Measurements from ENCODE around the gene PLAC1.

The PLAC1 gene

DNA sequence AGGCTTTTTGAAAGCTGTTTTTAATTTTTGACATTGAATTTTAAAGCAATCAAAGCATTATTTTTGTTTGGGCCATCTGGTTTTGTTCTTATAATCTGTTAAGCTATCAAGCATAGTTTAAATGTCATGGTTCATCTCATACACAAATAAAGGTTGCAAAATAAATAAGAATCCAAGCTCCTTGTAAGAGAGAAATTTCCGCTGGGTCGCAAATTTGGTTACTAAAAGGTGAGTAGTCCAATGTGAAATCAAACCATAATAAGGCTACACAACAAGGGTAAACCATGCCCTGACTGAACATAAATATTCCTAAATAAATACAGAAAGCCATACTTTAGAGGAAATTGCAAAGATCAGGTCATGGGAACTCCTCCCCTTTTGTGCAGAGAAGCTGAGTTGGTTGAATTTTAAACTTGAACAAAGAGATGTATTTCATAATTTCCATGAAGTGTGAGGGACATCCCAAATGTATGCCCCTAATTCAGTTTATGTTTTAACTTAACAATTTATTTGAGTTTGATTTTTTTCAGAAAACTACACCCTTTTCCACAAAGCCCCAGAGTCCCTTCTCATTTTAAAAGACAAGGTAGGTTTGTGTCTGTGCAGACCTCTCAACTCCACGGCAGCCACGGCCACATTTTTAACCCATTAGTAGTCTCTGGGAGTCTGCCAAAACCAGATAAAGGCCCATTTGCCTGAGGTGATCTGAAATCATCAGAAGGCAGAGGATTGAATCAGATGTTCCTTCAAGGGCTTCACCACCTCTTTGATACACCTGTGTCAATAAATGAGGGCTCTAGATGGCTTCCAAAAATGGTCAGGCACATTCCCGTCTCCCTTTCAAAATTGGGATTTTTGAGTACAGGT lies 85.2 kb downstream of the PLAC1 start:
- no peak for TF ChIP-seq EGR1 (IDR thresholded peaks at IDR 0.05)
- TF ChIP-seq, protein P1, sequence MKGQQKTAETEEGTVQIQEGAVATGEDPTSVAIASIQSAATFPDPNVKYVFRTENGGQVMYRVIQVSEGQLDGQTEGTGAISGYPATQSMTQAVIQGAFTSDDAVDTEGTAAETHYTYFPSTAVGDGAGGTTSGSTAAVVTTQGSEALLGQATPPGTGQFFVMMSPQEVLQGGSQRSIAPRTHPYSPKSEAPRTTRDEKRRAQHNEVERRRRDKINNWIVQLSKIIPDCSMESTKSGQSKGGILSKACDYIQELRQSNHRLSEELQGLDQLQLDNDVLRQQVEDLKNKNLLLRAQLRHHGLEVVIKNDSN (IDR thresholded peaks at IDR 0.05) = no peak
- no peak for TF ChIP-seq NFIC (IDR thresholded peaks at IDR 0.05)
- no peak for TF ChIP-seq RAD21 (IDR thresholded peaks at IDR 0.05; ENCODE audit: low read depth)
- no peak for TF ChIP-seq EP300 (IDR thresholded peaks at IDR 0.05; ENCODE audit: borderline replicate concordance)
- TF ChIP-seq YY1 (IDR thresholded peaks at IDR 0.05; ENCODE audit: low read depth) = no peak
- no peak for TF ChIP-seq TCF12 (IDR thresholded peaks at IDR 0.05; ENCODE audit: low read depth)
- TF ChIP-seq, protein P2, sequence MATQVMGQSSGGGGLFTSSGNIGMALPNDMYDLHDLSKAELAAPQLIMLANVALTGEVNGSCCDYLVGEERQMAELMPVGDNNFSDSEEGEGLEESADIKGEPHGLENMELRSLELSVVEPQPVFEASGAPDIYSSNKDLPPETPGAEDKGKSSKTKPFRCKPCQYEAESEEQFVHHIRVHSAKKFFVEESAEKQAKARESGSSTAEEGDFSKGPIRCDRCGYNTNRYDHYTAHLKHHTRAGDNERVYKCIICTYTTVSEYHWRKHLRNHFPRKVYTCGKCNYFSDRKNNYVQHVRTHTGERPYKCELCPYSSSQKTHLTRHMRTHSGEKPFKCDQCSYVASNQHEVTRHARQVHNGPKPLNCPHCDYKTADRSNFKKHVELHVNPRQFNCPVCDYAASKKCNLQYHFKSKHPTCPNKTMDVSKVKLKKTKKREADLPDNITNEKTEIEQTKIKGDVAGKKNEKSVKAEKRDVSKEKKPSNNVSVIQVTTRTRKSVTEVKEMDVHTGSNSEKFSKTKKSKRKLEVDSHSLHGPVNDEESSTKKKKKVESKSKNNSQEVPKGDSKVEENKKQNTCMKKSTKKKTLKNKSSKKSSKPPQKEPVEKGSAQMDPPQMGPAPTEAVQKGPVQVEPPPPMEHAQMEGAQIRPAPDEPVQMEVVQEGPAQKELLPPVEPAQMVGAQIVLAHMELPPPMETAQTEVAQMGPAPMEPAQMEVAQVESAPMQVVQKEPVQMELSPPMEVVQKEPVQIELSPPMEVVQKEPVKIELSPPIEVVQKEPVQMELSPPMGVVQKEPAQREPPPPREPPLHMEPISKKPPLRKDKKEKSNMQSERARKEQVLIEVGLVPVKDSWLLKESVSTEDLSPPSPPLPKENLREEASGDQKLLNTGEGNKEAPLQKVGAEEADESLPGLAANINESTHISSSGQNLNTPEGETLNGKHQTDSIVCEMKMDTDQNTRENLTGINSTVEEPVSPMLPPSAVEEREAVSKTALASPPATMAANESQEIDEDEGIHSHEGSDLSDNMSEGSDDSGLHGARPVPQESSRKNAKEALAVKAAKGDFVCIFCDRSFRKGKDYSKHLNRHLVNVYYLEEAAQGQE (IDR thresholded peaks at IDR 0.05; ENCODE audit: low read depth) = no peak
- no peak for TF ChIP-seq CEBPB (IDR thresholded peaks at IDR 0.05)
- no peak for TF ChIP-seq CREB1 (IDR thresholded peaks at IDR 0.05; ENCODE audit: low read depth)
- no peak for TF ChIP-seq TAF1 (IDR thresholded peaks at IDR 0.05; ENCODE audit: low read depth)
- TF ChIP-seq, protein P3, sequence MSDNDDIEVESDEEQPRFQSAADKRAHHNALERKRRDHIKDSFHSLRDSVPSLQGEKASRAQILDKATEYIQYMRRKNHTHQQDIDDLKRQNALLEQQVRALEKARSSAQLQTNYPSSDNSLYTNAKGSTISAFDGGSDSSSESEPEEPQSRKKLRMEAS (IDR thresholded peaks at IDR 0.05) = no peak

DNA sequence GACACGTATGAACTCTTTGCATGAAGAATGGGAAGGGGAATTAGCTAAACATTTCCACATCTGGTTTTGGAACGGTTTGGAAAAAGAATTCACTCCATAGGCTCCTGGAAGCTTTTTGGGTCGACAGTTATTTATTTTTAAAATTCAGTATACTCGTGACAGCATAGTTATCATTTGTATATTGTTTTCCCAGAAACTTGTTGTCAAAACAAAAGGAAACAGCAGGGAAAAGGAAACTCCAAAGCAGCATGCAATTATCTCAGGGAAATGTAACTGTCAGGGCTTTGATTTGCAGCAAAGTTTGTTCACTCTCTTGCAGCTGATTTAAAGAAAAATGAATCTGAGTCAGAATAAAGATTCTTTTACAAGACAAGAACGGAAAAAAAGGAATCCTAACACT lies 86.5 kb downstream of the PLAC1 start:
- TF ChIP-seq TEAD4 (IDR thresholded peaks at IDR 0.05) (no peak), CREB1 (IDR thresholded peaks at IDR 0.05; ENCODE audit: low read depth) (no peak), NFIC (IDR thresholded peaks at IDR 0.05) (no peak), YY1 (IDR thresholded peaks at IDR 0.05; ENCODE audit: low read depth) (no peak), TCF12 (IDR thresholded peaks at IDR 0.05; ENCODE audit: low read depth) (no peak), FOXM1 (IDR thresholded peaks at IDR 0.05; ENCODE audit: borderline replicate concordance, low read depth) (no peak), TAF1 (IDR thresholded peaks at IDR 0.05; ENCODE audit: low read depth) (no peak), EP300 (IDR thresholded peaks at IDR 0.05; ENCODE audit: borderline replicate concordance) (no peak), ZBTB7A (IDR thresholded peaks at IDR 0.05; ENCODE audit: low read depth) (no peak), EGR1 (IDR thresholded peaks at IDR 0.05) (no peak), RAD21 (IDR thresholded peaks at IDR 0.05; ENCODE audit: low read depth) (no peak), CEBPB (IDR thresholded peaks at IDR 0.05) (no peak)
- TF ChIP-seq, protein P1 (IDR thresholded peaks at IDR 0.05) = no peak
- TF ChIP-seq, protein P3 (IDR thresholded peaks at IDR 0.05) = no peak
- TF ChIP-seq, protein P2 (IDR thresholded peaks at IDR 0.05; ENCODE audit: low read depth) = no peak

DNA sequence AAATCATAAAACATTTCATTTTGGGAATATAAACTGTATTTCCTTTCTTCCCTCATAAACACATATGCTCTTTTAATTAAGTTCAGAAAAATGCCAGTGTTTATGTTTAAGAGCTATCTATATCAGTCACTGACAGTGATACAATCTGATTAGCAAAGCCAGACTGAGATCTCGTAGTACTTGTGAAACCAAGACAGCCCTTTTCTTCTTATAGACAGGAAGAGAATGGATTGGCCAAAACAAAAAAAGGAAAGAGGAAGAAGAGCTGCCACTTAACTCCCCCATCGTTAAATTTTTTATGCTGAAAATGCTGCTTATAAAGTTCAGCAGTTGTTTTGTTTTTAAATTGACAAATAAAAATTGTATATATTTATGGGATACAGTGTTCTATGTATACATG lies 87.4 kb downstream of the PLAC1 start:
- no peak for TF ChIP-seq ZBTB7A (IDR thresholded peaks at IDR 0.05; ENCODE audit: low read depth)
- no peak for TF ChIP-seq FOXM1 (IDR thresholded peaks at IDR 0.05; ENCODE audit: borderline replicate concordance, low read depth)
- no peak for TF ChIP-seq CEBPB (IDR thresholded peaks at IDR 0.05)
- TF ChIP-seq EP300 (IDR thresholded peaks at IDR 0.05; ENCODE audit: borderline replicate concordance) = no peak
- no peak for TF ChIP-seq YY1 (IDR thresholded peaks at IDR 0.05; ENCODE audit: low read depth)
- TF ChIP-seq RAD21 (IDR thresholded peaks at IDR 0.05; ENCODE audit: low read depth) = no peak
- no peak for TF ChIP-seq TEAD4 (IDR thresholded peaks at IDR 0.05)
- no peak for TF ChIP-seq TAF1 (IDR thresholded peaks at IDR 0.05; ENCODE audit: low read depth)
- TF ChIP-seq NFIC (IDR thresholded peaks at IDR 0.05) = no peak
- TF ChIP-seq CREB1 (IDR thresholded peaks at IDR 0.05; ENCODE audit: low read depth) = no peak
- TF ChIP-seq, protein P3 (IDR thresholded peaks at IDR 0.05) = no peak
- TF ChIP-seq, protein P2 (IDR thresholded peaks at IDR 0.05; ENCODE audit: low read depth) = no peak

DNA sequence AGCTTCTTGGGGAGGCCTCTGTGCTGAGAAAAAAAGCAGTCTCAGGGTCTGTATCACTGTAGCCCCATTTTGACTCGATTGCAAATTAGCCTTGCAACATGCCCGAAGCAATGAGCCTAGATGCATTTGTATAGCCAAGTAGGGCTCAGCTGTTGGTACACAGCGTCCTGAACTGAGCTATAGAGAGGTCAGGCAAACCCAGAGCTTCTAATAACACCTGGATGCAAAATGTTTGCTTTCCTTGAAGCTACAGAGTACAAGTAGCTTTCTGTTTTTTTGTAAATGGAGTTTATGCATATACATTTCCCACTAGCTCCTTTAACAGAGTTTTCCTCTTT lies 87.8 kb downstream of the PLAC1 start:
- TF ChIP-seq CREB1 (IDR thresholded peaks at IDR 0.05; ENCODE audit: low read depth) (no peak), NFIC (IDR thresholded peaks at IDR 0.05) (no peak), RAD21 (IDR thresholded peaks at IDR 0.05; ENCODE audit: low read depth) (no peak), TAF1 (IDR thresholded peaks at IDR 0.05; ENCODE audit: low read depth) (no peak), EP300 (IDR thresholded peaks at IDR 0.05; ENCODE audit: borderline replicate concordance) (no peak), YY1 (IDR thresholded peaks at IDR 0.05; ENCODE audit: low read depth) (no peak), FOXM1 (IDR thresholded peaks at IDR 0.05; ENCODE audit: borderline replicate concordance, low read depth) (no peak), EGR1 (IDR thresholded peaks at IDR 0.05) (no peak), TCF12 (IDR thresholded peaks at IDR 0.05; ENCODE audit: low read depth) (no peak), TEAD4 (IDR thresholded peaks at IDR 0.05) (no peak), CEBPB (IDR thresholded peaks at IDR 0.05) (no peak), ZBTB7A (IDR thresholded peaks at IDR 0.05; ENCODE audit: low read depth) (no peak)
- TF ChIP-seq, protein P2 (IDR thresholded peaks at IDR 0.05; ENCODE audit: low read depth) = no peak
- TF ChIP-seq, protein P3 (IDR thresholded peaks at IDR 0.05) = no peak
- TF ChIP-seq, protein P1 (IDR thresholded peaks at IDR 0.05) = no peak

Measured in Ishikawa (cell line).